GM18508 (cell line): Measurements from ENCODE around the gene CRY1.
"Not testable (repeated sequence)": the region's sequence is repeated elsewhere in the genome, so short reads cannot be mapped to it uniquely, and the experiment has no call there.

Experiments
- ATAC-seq: cut with Tn5 transposase; IDR thresholded peaks from one replicate; pipeline ENCODE4 v1.9.1; 2021; ENCODE audit warnings: moderate number of reproducible peaks; ENCODE audit not compliant: insufficient read depth, unreplicated experiment

The CRY1 gene

DNA sequence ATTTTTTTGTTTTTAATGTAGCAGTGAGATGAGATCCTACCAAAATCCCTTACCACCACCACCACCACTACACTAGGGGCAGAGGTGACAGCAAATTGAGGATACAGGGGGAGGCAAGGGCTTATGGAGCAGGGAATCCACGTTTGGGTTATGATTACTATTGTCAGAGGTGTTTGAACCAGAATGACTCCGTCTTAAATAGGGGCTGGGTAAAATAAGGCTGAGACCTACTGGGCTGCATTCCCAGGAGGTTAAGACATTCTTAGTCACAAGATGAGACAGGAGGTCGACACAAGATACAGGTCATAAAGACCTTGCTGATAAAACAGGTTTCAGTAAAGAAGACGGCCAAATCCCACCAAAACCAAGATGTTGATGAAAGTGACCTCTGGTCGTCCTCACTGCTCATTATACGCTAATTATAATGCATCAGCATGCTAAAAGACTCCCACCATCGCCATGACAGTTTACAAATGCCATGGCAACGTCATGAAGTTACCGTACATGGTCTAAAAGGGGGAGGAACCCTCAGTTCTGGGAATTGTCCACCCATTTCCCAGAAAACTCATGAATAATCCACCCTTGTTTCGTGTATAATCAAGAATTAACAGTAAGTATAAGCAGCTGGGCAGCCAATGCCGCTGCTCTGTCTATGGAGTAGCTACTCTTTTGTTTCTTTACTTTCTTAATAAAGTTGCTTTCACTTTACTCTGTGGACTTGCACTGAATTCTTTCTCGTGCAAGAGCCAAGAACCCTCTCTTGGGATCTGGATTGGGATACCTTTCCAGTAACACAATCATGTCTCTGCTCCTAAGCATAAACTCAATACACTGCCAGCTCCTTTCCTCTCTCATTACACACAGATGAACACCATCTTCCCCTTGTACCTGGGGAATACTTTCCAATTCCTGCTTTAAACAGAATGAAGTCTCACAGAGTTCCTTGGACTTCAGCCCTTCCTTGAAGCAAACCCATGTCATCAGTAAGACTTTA, 16.7 kb upstream of the CRY1 start:
- ATAC-seq, result no peak

DNA sequence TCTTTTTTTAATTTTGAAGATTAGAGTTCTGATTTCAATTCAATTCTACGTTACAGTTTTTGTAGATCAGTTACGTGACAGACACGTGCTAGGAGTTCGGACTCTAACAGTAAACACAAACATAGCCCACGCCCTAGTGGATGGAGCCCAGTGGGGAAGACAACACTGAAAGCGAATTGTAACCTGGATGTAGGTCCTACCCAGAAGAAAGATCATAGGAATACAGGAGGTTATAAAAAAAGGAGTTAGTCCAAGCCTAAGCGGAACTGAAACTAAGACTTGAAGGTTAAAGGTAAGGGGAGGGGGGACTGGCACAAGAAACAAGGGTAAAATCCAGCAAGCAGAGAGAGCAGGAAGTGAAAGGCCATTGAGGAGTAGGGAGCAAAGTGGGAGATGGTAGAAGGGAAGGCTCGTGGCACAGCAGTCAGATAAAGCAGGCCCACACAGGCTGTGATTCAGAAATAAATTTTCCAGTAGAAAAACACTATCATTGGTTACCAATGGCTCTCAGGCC, 15.7 kb upstream of the CRY1 start:
- ATAC-seq, result no peak

GRCh38 chr12:107108366-107108765, 15.0 kb upstream of the CRY1 start:
- not testable (repeated sequence) for ATAC-seq

GRCh38 chr12:107107381-107107780, 14.0 kb upstream of the CRY1 start:
- no peak for ATAC-seq

- ATAC-seq, result no peak
These were observed 13.1 kb upstream of the CRY1 start for GRCh38 chr12:107106241-107107025.

- ATAC-seq, result no peak
These were observed 12.0 kb upstream of the CRY1 start for GRCh38 chr12:107105410-107105703.

DNA sequence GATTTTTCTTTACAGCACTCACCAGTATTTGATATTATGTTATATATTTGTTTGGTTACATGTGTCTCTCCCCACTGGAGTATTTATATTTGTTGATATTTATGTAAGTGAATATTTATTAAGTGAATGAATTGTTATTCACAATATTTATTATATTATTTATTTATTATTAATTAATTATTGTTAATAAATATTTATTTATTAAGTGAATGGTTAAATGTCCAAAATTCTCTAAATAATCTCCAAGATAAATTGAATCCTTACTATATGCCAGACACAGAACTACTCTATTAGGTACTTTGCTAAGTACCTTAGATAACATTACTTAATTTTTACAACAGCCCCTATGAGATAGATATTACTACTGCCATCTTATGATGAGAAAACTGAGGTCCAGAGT, 10.2 kb upstream of the CRY1 start:
- no peak for ATAC-seq

- ATAC-seq, result no peak
These were observed 9.7 kb upstream of the CRY1 start for GRCh38 chr12:107103097-107103496.

DNA sequence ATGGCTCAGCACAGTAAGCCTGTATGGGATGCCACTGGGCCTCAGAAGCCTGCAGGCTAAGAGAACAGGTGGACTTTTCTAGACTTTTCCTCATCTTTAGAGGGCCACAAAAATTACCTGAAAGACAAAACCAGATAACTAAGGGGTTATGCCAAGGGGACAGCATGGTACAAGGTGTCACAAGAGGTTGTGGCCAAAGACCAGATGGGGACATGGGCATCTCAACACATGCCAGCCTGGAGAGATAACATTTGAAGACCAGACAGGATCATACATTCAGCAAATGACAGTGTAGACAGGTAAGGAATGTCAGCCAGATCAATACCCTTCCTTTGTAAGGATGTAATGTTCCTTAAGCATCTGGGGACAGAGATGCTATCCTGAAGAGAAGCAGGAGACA, 8.9 kb upstream of the CRY1 start:
- ATAC-seq, result no peak

GRCh38 chr12:107101651-107102050, 8.3 kb upstream of the CRY1 start:
- ATAC-seq, result no peak

DNA sequence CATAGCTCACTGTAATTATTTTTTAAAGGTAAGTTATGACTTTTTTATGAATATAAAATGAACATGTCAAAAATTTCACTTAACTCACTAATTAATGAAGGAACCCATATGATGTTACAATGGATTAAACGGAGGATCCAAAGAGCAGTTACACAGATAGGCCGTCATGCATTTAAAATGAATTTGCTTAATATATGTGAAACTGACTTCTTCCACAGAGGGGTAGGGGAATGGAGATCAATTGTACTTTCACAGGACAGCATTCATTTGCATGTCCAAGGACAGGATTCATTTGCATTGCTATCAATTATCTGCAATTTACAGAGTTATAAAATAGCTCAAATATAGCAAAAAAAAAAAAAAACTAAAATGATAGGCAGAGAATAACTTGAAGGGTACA, 6.6 kb upstream of the CRY1 start:
- no peak for ATAC-seq

DNA sequence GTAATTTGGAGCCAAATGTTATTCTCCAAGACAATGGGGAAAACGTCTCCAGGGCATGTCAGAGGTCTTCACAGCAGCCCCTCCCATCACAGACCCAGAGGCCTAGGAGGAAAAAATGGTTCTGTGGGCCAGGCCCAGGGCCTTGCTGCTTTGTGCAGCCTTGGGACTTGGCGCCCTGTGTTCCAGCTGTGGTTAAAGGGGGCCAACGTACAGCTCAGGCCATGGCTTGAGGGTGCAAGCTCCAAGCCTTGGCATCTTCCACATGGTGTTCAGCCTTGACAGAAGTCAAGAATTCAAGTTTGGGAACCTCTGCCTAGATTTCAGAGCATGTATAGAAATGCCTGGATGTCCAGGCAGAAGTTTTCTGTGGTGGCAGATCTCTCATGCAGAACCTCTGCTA, 3.2 kb upstream of the CRY1 start:
- no peak for ATAC-seq

- no peak for ATAC-seq
These were observed 767 bp upstream of the CRY1 start for GRCh38 chr12:107094183-107094448.

GRCh38 chr12:107092669-107093416, 506 bp downstream of the CRY1 start:
- peak; percentile 16 for ATAC-seq

- ATAC-seq, result no peak
These were observed 1.2 kb downstream of the CRY1 start for GRCh38 chr12:107091989-107092641.

DNA sequence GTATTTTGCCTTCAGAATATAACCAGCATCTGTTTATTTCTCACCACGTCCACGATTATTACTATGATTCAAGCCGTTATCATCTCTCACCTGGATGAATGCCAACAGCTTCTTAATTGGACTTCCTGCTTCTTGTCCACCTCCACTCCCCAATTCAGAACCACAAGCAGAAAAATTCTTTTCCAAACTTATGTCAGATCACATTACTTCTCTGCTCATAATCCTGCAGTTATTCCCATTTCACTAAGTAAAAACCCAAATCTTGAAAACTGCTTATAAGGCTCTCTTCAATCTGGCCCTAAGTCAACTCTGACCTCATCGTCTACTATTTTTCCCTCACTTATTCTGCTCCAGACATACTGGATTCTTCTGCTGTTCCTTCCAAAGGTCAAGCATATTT, 2.0 kb downstream of the CRY1 start:
- no peak for ATAC-seq

- no peak for ATAC-seq
These were observed 2.6 kb downstream of the CRY1 start for GRCh38 chr12:107090711-107091110.

- no peak for ATAC-seq
These were observed 4.4 kb downstream of the CRY1 start for GRCh38 chr12:107088912-107089311.

DNA sequence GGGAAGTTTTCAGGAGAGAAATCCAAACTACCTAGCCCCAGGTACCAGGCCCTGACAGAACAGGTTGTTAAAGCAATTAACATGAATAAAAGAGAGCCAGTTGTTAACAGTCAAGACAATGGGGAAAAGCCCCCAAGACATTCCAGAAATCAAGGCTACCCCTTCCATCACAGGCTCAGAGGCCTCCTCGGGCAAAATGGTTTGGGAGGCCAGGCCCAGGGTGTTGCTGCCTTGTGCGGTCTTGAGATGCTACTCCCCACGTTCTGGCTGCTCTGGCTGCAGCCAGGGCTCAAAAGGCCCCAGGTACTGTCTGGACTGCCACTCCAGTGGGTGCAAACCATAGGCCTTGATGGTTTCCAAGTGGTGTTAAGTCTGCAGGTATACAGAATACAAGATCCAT, 7.0 kb downstream of the CRY1 start:
- ATAC-seq, result no peak

DNA sequence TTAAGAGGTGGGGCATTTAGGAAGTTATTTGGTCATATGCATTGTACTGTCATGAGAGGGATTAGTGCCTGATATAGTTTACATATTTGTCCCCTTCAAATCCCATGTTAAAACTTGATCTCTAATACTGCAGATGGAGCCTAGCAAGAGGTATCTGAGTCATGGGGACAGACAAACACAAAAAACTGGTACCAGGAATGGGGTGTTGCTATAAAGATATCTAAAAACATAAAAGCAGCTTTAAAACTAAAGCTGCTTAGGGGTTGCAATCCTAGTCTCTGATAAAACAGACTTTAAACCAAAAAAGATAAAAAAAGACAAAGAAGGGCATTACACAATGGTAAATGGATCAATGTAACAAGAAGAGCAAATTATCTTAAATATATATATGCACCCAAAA, 11.6 kb downstream of the CRY1 start:
- no peak for ATAC-seq
